ENCODE results near the gene PTPN5. TPM values are rescaled to one million over a fixed set of nuclear protein-coding genes. Genes with fewer than 3 reads are reported as not detected.
"Not testable (repeated sequence)": the region's sequence is repeated elsewhere in the genome, so short reads cannot be mapped to it uniquely, and the experiment has no call there.

PTPN5 gene
- total RNA-seq, 1 experiment from 2014 or later, result 1.4 TPM

DNA sequence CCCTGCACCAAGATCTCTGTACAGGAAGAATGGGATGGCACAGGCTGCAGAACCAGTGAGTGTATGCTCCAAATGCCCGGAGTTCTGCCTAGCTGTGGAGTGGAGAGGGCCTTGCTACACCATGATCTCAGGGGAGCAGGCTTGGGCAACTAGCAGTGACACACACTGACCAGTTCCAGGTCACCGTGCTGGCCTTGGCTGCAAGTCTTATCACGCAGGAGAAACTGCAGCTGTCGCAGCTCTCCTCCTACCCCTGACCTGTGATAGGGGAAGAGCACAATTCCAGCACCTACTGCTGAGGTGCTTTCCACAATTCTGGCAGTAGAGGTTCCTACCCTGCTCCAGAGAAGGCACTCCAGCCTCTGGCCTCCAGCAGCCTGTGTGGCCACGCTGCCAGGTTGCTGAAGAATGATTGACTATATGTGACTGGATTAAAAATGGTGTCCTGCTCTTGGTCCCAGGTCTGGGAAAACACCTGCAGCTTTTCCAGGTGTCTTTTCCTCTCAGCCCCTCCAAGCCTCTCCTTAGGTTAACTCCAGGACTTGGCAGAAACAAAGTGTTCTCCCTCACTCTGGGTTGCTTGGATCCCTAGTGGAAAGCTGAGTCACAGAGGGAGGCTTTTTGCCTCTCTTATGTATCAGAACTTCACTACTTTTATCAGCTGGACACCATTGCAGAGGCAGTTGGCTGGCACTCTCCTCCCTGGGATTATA lies 43.3 kb upstream of the PTPN5 start:
- H3K4me2 ChIP-seq (ENCODE audit: insufficient read depth, insufficient read length, low read length), result no peak overlapping the region
- no peak overlapping the region for H2BK5ac ChIP-seq (ENCODE audit: insufficient read length, low read length)
- DNase-seq, result no peak
- H3K23me2 ChIP-seq (ENCODE audit: insufficient read length, low read depth, low read length, poor library complexity, severe bottlenecking), result no peaks in the 10 kb centered on the region
- no peak overlapping the region for H2BK15ac ChIP-seq (ENCODE audit: low read depth, low read length)
- no peaks in the 10 kb centered on the region for H3K79me1 ChIP-seq (ENCODE audit: insufficient read depth, low read depth, low read length, poor library complexity, severe bottlenecking)
- H3K4me3 Mint-ChIP-seq, result no peak overlapping the region
- no peak overlapping the region for H3K56ac ChIP-seq (ENCODE audit: insufficient read length, low read depth, low read length)
- no peak overlapping the region for H3K18ac ChIP-seq (ENCODE audit: insufficient read length, low read depth, low read length)
- H3K23ac ChIP-seq (ENCODE audit: insufficient read length, low read depth, low read length), result no peak overlapping the region
- no peak overlapping the region for H2AFZ ChIP-seq (ENCODE audit: low read length)
- H3K27me3 ChIP-seq (ENCODE audit: insufficient read depth, low read length), result no peaks in the 10 kb centered on the region
- H3K36me3 Mint-ChIP-seq (ENCODE audit: insufficient read depth in 1 of 3, low read depth in 3 of 3), result no peaks in the 10 kb centered on the region
- H2BK12ac ChIP-seq (ENCODE audit: insufficient read length, low read depth, low read length), result no peak overlapping the region
- H3K14ac ChIP-seq (ENCODE audit: insufficient read depth, low read length), result no peak overlapping the region; the same call in 1 of the 2 replicates
- no peak overlapping the region for H2BK120ac ChIP-seq (ENCODE audit: low read depth, low read length, poor library complexity, severe bottlenecking)
- no CpG with 5 or more reads among the region's 5 CpGs for WGBS (ENCODE audit: extremely low coverage, insufficient read length, low lambda C conversion rate)
- H4K20me1 ChIP-seq (ENCODE audit: control insufficient read depth, insufficient read depth, insufficient read length), result no peaks in the 10 kb centered on the region
- no peaks in the 10 kb centered on the region for H3K4me1 Mint-ChIP-seq
- H3T11ph ChIP-seq (ENCODE audit: low read length), result no peak overlapping the region
- H3K27me3 Mint-ChIP-seq (ENCODE audit: low read depth), result peaks cover 22% of the 10 kb centered on the region
- no peak overlapping the region for H3K4ac ChIP-seq (ENCODE audit: low read depth, low read length)
- no peak overlapping the region for H3K9ac ChIP-seq (ENCODE audit: extremely low read depth, insufficient read length, low read length)
- H2BK20ac ChIP-seq (ENCODE audit: low read depth, low read length, poor library complexity, severe bottlenecking), result no peak overlapping the region
- no peaks in the 10 kb centered on the region for H3K9me3 ChIP-seq (ENCODE audit: control insufficient read depth, low read depth, low read length)
- H4K91ac ChIP-seq (ENCODE audit: insufficient read length, low read depth, low read length), result no peak overlapping the region
- no peaks in the 10 kb centered on the region for H3K4me1 ChIP-seq (ENCODE audit: insufficient read depth, low read length)
- H3K9me3 Mint-ChIP-seq, result peaks cover 0 to 3% of the 10 kb centered on the region in 2 experiments; a peak in 1 of 5 replicates
- H4K5ac ChIP-seq (ENCODE audit: insufficient read length, low read depth, low read length), result no peak overlapping the region
- no peak overlapping the region for H3K27ac Mint-ChIP-seq
- H3K79me2 ChIP-seq (ENCODE audit: insufficient read depth, low read length), result no peaks in the 10 kb centered on the region
- H4K8ac ChIP-seq (replicated peaks; ENCODE audit: insufficient read length, low read depth, low read length), result no peak overlapping the region
- H2AK5ac ChIP-seq (ENCODE audit: insufficient read length, low read length), result no peak overlapping the region
- no peak overlapping the region for H3K27ac ChIP-seq (ENCODE audit: insufficient read length, low read depth, low read length)
- TF ChIP-seq, protein P1, sequence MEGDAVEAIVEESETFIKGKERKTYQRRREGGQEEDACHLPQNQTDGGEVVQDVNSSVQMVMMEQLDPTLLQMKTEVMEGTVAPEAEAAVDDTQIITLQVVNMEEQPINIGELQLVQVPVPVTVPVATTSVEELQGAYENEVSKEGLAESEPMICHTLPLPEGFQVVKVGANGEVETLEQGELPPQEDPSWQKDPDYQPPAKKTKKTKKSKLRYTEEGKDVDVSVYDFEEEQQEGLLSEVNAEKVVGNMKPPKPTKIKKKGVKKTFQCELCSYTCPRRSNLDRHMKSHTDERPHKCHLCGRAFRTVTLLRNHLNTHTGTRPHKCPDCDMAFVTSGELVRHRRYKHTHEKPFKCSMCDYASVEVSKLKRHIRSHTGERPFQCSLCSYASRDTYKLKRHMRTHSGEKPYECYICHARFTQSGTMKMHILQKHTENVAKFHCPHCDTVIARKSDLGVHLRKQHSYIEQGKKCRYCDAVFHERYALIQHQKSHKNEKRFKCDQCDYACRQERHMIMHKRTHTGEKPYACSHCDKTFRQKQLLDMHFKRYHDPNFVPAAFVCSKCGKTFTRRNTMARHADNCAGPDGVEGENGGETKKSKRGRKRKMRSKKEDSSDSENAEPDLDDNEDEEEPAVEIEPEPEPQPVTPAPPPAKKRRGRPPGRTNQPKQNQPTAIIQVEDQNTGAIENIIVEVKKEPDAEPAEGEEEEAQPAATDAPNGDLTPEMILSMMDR (conservative IDR thresholded peaks at IDR 0.05), result no peak

GRCh38 chr11:18820160-18820559 lies 28.6 kb upstream of the PTPN5 start:
- H3K4me3 Mint-ChIP-seq; H3K56ac ChIP-seq (ENCODE audit: insufficient read length, low read depth, low read length); H4K5ac ChIP-seq (ENCODE audit: insufficient read length, low read depth, low read length); H2AK5ac ChIP-seq (ENCODE audit: insufficient read length, low read length); H4K8ac ChIP-seq (replicated peaks; ENCODE audit: insufficient read length, low read depth, low read length); H2BK15ac ChIP-seq (ENCODE audit: low read depth, low read length); H3K4ac ChIP-seq (ENCODE audit: low read depth, low read length); H4K91ac ChIP-seq (ENCODE audit: insufficient read length, low read depth, low read length); H3K27me3 ChIP-seq (ENCODE audit: insufficient read depth, low read length); H3K23me2 ChIP-seq (ENCODE audit: insufficient read length, low read depth, low read length, poor library complexity, severe bottlenecking); H3T11ph ChIP-seq (ENCODE audit: low read length); H3K4me2 ChIP-seq (ENCODE audit: insufficient read depth, insufficient read length, low read length); H3K14ac ChIP-seq (ENCODE audit: insufficient read depth, low read length); H3K9me3 Mint-ChIP-seq; H3K9me3 ChIP-seq (ENCODE audit: control insufficient read depth, low read depth, low read length); H3K79me2 ChIP-seq (ENCODE audit: insufficient read depth, low read length); H3K9ac ChIP-seq (ENCODE audit: extremely low read depth, insufficient read length, low read length); H3K18ac ChIP-seq (ENCODE audit: insufficient read length, low read depth, low read length); DNase-seq; H3K27ac ChIP-seq (ENCODE audit: insufficient read length, low read depth, low read length); H2BK20ac ChIP-seq (ENCODE audit: low read depth, low read length, poor library complexity, severe bottlenecking); H3K79me1 ChIP-seq (ENCODE audit: insufficient read depth, low read depth, low read length, poor library complexity, severe bottlenecking); H2BK5ac ChIP-seq (ENCODE audit: insufficient read length, low read length); H4K20me1 ChIP-seq (ENCODE audit: control insufficient read depth, insufficient read depth, insufficient read length); H2AFZ ChIP-seq (ENCODE audit: low read length); H3K23ac ChIP-seq (ENCODE audit: insufficient read length, low read depth, low read length); H3K4me1 ChIP-seq (ENCODE audit: insufficient read depth, low read length); H2BK12ac ChIP-seq (ENCODE audit: insufficient read length, low read depth, low read length); H2BK120ac ChIP-seq (ENCODE audit: low read depth, low read length, poor library complexity, severe bottlenecking); H3K27ac Mint-ChIP-seq; H3K27me3 Mint-ChIP-seq (ENCODE audit: low read depth); H3K36me3 Mint-ChIP-seq (ENCODE audit: insufficient read depth in 1 of 3, low read depth in 3 of 3): not testable (repeated sequence)
- peaks cover 9 to 17% of the 10 kb centered on the region in 2 experiments for H3K4me1 Mint-ChIP-seq
- WGBS (ENCODE audit: extremely low coverage, insufficient read length, low lambda C conversion rate), result no CpG with 5 or more reads among the region's 1 CpG

Data from H9 (cell line).